SK-N-SH treated with all-trans-retinoic acid at 6 μM for 48 hours (cell line): ENCODE results near the gene LHFPL3.

Experiments
- ARNTL ChIP-seq: fragments of 450-650 bp; formaldehyde crosslinking; IDR thresholded peaks from 2 replicates; pipeline ENCODE4 v1.5.0; 2020; ENCODE audit warnings: low read depth, mild to moderate bottlenecking, moderate library complexity, borderline replicate concordance
- ESRRG ChIP-seq: fragments of 250-450 bp; sonication (Bioruptor Pico); IDR thresholded peaks from 2 replicates; pipeline ENCODE4 v1.6.1; 2021; ENCODE audit warnings: mild to moderate bottlenecking
- OSR1 ChIP-seq: fragments of 250-450 bp; sonication (Bioruptor Pico); IDR thresholded peaks from 2 replicates; pipeline ENCODE4 v1.8.0; 2022; ENCODE audit warnings: moderate library complexity, mild to moderate bottlenecking, inconsistent platforms
- PPARA ChIP-seq: fragments of 250-450 bp; sonication (Bioruptor Pico); IDR thresholded peaks from 2 replicates; pipeline ENCODE4 v1.5.0; 2020; ENCODE audit warnings: mild to moderate bottlenecking, borderline replicate concordance
- RARB ChIP-seq: fragments of 250-450 bp; sonication (Bioruptor Pico); IDR thresholded peaks from 2 replicates; pipeline ENCODE4 v1.8.0; 2021; ENCODE audit warnings: mild to moderate bottlenecking, moderate library complexity
- TCF4 ChIP-seq: fragments of 250-450 bp; sonication (Bioruptor Pico); IDR thresholded peaks from 2 replicates; pipeline ENCODE4 v1.8.0; 2021; ENCODE audit warnings: mild to moderate bottlenecking, moderate library complexity, borderline replicate concordance
- ZC3H10 ChIP-seq: fragments of 250-450 bp; sonication (Bioruptor Pico); IDR thresholded peaks from 2 replicates; pipeline ENCODE4 v1.5.1; 2021; ENCODE audit warnings: mild to moderate bottlenecking, moderate library complexity
- ZFP30 ChIP-seq: fragments of 450-650 bp; formaldehyde crosslinking; IDR thresholded peaks from 2 replicates; pipeline ENCODE4 v1.5.0; 2022; ENCODE audit warnings: mild to moderate bottlenecking, moderate library complexity
- ZNF565 ChIP-seq: fragments of 450-650 bp; formaldehyde crosslinking; conservative IDR thresholded peaks from 2 replicates; pipeline ENCODE4 v1.5.0; 2020; ENCODE audit warnings: low read depth, mild to moderate bottlenecking, moderate library complexity
- ZNF70 ChIP-seq: fragments of 450-650 bp; formaldehyde crosslinking; IDR thresholded peaks from 2 replicates; pipeline ENCODE4 v1.5.0; 2020; ENCODE audit warnings: mild to moderate bottlenecking, moderate library complexity
- ZNF8 ChIP-seq: fragments of 450-650 bp; formaldehyde crosslinking; IDR thresholded peaks from 2 replicates; pipeline ENCODE4 v1.5.0; 2020; ENCODE audit warnings: mild to moderate bottlenecking, moderate library complexity
- TF ChIP-seq, protein P1 (sequence below): fragments of 250-450 bp; sonication (Bioruptor Pico); IDR thresholded peaks from 2 replicates; pipeline ENCODE4 v1.5.1; 2020; ENCODE audit warnings: low read depth, mild to moderate bottlenecking, moderate library complexity
- TF ChIP-seq, protein P2 (sequence below): fragments of 250-450 bp; sonication (Bioruptor Pico); IDR thresholded peaks from 2 replicates; pipeline ENCODE4 v1.8.0; 2020; ENCODE audit warnings: mild to moderate bottlenecking, moderate library complexity, borderline replicate concordance
- TF ChIP-seq, protein P3 (sequence below): fragments of 250-450 bp; sonication (Bioruptor Pico); IDR thresholded peaks from 2 replicates; pipeline ENCODE4 v1.5.0; 2020; ENCODE audit warnings: mild to moderate bottlenecking, moderate library complexity

DNA sequence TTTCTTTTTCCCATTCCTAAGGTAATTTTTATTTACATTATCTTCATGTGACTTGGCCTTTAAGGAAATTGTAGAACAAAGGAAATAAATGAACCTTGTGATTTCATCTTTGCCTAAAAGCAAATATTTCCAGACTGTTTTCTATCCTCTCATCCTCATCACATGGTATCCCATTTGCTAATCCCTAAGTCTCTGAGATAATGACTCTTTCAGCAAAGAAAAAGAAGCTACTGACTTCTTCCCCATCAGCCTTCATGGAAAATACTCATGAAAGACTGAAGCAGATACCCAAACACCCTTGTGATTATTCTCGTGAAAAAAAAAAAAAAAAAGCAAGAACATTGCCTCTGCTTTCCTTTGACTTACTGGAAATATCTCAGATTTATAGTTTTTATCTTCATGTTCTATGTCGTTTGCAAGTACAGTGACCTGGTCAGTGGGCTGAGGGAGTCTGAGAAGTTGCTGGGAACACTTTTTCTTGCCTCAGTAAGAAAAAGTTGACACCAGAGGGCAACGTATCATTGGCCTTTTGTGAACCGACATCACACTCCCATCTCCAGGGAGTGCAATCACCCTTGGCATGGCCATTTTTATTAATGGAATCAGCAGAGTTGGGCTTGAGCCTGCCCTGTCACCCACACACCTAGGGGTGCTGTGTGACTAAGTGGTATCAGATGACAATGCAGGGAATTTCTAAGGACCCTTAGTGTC lies 439.6 kb downstream of the LHFPL3 start:
- TF ChIP-seq ZC3H10 = no peak
- TF ChIP-seq, protein P1, sequence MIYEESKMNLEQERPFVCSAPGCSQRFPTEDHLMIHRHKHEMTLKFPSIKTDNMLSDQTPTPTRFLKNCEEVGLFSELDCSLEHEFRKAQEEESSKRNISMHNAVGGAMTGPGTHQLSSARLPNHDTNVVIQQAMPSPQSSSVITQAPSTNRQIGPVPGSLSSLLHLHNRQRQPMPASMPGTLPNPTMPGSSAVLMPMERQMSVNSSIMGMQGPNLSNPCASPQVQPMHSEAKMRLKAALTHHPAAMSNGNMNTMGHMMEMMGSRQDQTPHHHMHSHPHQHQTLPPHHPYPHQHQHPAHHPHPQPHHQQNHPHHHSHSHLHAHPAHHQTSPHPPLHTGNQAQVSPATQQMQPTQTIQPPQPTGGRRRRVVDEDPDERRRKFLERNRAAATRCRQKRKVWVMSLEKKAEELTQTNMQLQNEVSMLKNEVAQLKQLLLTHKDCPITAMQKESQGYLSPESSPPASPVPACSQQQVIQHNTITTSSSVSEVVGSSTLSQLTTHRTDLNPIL (CRISPR knock-in tag) = no peak
- TF ChIP-seq PPARA = no peak
- TF ChIP-seq, protein P2, sequence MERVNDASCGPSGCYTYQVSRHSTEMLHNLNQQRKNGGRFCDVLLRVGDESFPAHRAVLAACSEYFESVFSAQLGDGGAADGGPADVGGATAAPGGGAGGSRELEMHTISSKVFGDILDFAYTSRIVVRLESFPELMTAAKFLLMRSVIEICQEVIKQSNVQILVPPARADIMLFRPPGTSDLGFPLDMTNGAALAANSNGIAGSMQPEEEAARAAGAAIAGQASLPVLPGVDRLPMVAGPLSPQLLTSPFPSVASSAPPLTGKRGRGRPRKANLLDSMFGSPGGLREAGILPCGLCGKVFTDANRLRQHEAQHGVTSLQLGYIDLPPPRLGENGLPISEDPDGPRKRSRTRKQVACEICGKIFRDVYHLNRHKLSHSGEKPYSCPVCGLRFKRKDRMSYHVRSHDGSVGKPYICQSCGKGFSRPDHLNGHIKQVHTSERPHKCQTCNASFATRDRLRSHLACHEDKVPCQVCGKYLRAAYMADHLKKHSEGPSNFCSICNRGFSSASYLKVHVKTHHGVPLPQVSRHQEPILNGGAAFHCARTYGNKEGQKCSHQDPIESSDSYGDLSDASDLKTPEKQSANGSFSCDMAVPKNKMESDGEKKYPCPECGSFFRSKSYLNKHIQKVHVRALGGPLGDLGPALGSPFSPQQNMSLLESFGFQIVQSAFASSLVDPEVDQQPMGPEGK (CRISPR knock-in tag) = no peak
- TF ChIP-seq ESRRG (CRISPR knock-in tag) = no peak
- TF ChIP-seq, protein P3, sequence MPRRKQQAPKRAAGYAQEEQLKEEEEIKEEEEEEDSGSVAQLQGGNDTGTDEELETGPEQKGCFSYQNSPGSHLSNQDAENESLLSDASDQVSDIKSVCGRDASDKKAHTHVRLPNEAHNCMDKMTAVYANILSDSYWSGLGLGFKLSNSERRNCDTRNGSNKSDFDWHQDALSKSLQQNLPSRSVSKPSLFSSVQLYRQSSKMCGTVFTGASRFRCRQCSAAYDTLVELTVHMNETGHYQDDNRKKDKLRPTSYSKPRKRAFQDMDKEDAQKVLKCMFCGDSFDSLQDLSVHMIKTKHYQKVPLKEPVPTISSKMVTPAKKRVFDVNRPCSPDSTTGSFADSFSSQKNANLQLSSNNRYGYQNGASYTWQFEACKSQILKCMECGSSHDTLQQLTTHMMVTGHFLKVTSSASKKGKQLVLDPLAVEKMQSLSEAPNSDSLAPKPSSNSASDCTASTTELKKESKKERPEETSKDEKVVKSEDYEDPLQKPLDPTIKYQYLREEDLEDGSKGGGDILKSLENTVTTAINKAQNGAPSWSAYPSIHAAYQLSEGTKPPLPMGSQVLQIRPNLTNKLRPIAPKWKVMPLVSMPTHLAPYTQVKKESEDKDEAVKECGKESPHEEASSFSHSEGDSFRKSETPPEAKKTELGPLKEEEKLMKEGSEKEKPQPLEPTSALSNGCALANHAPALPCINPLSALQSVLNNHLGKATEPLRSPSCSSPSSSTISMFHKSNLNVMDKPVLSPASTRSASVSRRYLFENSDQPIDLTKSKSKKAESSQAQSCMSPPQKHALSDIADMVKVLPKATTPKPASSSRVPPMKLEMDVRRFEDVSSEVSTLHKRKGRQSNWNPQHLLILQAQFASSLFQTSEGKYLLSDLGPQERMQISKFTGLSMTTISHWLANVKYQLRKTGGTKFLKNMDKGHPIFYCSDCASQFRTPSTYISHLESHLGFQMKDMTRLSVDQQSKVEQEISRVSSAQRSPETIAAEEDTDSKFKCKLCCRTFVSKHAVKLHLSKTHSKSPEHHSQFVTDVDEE (CRISPR knock-in tag) = no peak
- TF ChIP-seq ARNTL (CRISPR knock-in tag) = no peak
- no peak for TF ChIP-seq RARB (CRISPR knock-in tag)
- no peak for TF ChIP-seq ZNF565 (CRISPR knock-in tag)
- no peak for TF ChIP-seq TCF4 (CRISPR knock-in tag)
- no peak for TF ChIP-seq ZNF8 (CRISPR knock-in tag)
- no peak for TF ChIP-seq ZNF70
- TF ChIP-seq OSR1 (CRISPR knock-in tag) = no peak
- no peak for TF ChIP-seq ZFP30 (CRISPR knock-in tag)
